OCI-LY1 (cell line): ENCODE measurements around the gene NINJ2.

Experiments
- H2AFZ ChIP-seq: fragments of 200-600 bp; sonication (generic), shearing (Covaris generic); 2 replicates; pipeline ENCODE4 v1.6.0; 2014; ENCODE audit warnings: antibody characterized with exemption, mild to moderate bottlenecking, low read length
- H3F3A ChIP-seq: fragments of 200-600 bp; sonication (generic), shearing (Covaris generic); 2 replicates; pipeline ENCODE4 v1.6.0; 2014; ENCODE audit warnings: mild to moderate bottlenecking, antibody characterized with exemption, low read length, moderate library complexity; ENCODE audit not compliant: insufficient read depth
- H3K27ac ChIP-seq: fragments of 200-600 bp; sonication (generic); 2 replicates; pipeline ENCODE4 v1.5.1; 2014; ENCODE audit warnings: low read length, mixed run types, mild to moderate bottlenecking, low read depth; ENCODE audit not compliant: poor library complexity, severe bottlenecking
- H3K27me3 ChIP-seq: fragments of 200-600 bp; sonication (generic); 2 replicates; pipeline ENCODE4 v1.6.0; 2014; ENCODE audit warnings: antibody characterized with exemption, mild to moderate bottlenecking, low read length, moderate library complexity; ENCODE audit not compliant: insufficient read depth
- H3K36me3 ChIP-seq: fragments of 200-600 bp; sonication (generic); 2 replicates; pipeline ENCODE4 v1.6.1; 2014; ENCODE audit warnings: mild to moderate bottlenecking, antibody characterized with exemption, low read length, moderate library complexity, mixed read lengths; ENCODE audit not compliant: insufficient read depth
- H3K4me1 ChIP-seq: fragments of 200-600 bp; sonication (generic); 2 replicates; pipeline ENCODE4 v1.5.1; 2014; ENCODE audit warnings: mild to moderate bottlenecking, low read length, moderate library complexity; ENCODE audit not compliant: insufficient read depth, severe bottlenecking
- H3K4me2 ChIP-seq: fragments of 200-600 bp; sonication (generic), shearing (Covaris generic); 2 replicates; pipeline ENCODE4 v1.6.1; 2014; ENCODE audit warnings: low read length
- H3K4me3 ChIP-seq: fragments of 200-600 bp; sonication (generic); 2 replicates; pipeline ENCODE4 v1.5.1; 2014; ENCODE audit warnings: low read length, low read depth, mild to moderate bottlenecking, mixed read lengths; ENCODE audit not compliant: poor library complexity, severe bottlenecking
- H3K79me2 ChIP-seq: fragments of 200-600 bp; shearing (Covaris generic); 2 replicates; pipeline ENCODE4 v1.6.1; 2016; ENCODE audit warnings: mixed run types, low read length, mixed read lengths; ENCODE audit not compliant: insufficient read depth
- H3K9ac ChIP-seq: fragments of 200-600 bp; sonication (generic), shearing (Covaris generic); 2 replicates; pipeline ENCODE4 v1.6.1; 2014; ENCODE audit warnings: mild to moderate bottlenecking, low read length, mixed read lengths
- H3K9me2 ChIP-seq: fragments of 200-600 bp; sonication (generic), shearing (Covaris generic); 2 replicates; pipeline ENCODE4 v1.6.1; 2014; ENCODE audit warnings: low read depth, mild to moderate bottlenecking, low read length, mixed read lengths
- H3K9me3 ChIP-seq: fragments of 200-600 bp; shearing (Covaris generic); 2 replicates; pipeline ENCODE4 v1.6.1; 2014; ENCODE audit warnings: low read length, mixed read lengths
- H4K20me1 ChIP-seq: fragments of 200-600 bp; sonication (generic), shearing (Covaris generic); 2 replicates; pipeline ENCODE4 v1.6.0; 2016; ENCODE audit warnings: mild to moderate bottlenecking, low read length; ENCODE audit not compliant: insufficient read depth
- EZH2 ChIP-seq: fragments of 200-600 bp; sonication (generic), shearing (Covaris generic); IDR thresholded peaks from 2 replicates; pipeline ENCODE4 v1.8.0; 2017; ENCODE audit warnings: borderline replicate concordance, mixed run types, mild to moderate bottlenecking, antibody characterized with exemption, low read length, moderate library complexity, mixed read lengths
- TF ChIP-seq, protein P1 (sequence below): fragments of 200-600 bp; sonication (generic), shearing (Covaris generic); IDR thresholded peaks from 2 replicates; pipeline ENCODE4 v1.5.1; 2017; ENCODE audit warnings: mild to moderate bottlenecking, antibody characterized with exemption, low read length, moderate library complexity, mixed read lengths

Gene NINJ2

DNA sequence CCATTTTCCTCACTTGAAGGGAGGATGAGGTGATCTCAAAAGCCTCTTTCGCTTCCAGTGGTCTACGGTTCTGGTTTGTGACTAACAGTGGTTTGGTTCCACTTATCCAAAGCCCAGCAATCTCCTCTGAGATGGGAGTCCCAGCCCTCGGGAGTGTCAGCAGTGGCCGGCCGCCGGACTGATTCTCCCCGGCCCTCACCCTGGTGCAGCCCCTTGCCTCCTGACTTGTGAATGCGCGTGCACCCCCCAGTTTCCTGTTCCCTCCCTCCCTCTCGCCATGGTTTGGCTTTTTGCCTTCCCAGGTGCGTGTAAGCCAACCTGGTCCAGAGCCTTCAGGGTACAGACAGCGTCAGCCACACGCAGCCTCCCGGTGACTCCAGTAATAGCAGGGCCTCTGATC, 129.0 kb downstream of the NINJ2 start:
- Histone ChIP-seq H3F3A (no peaks in the 10 kb centered on the region), H3K9me2 (no peaks in the 10 kb centered on the region), H3K27me3 (peaks cover 18% of the 10 kb centered on the region; the same call in 1 of the 2 replicates), H3K9ac (no peak overlapping the region), H3K4me1 (no peaks in the 10 kb centered on the region), H3K36me3 (peaks cover 6% of the 10 kb centered on the region; the same call in 1 of the 2 replicates), H4K20me1 (no peaks in the 10 kb centered on the region), H3K9me3 (peaks cover 22% of the 10 kb centered on the region), H2AFZ (no peak overlapping the region), H3K79me2 (no peaks in the 10 kb centered on the region), H3K27ac (no peak overlapping the region), H3K4me3 (no peak overlapping the region), H3K4me2 (no peak overlapping the region)
- TF ChIP-seq, protein P1, sequence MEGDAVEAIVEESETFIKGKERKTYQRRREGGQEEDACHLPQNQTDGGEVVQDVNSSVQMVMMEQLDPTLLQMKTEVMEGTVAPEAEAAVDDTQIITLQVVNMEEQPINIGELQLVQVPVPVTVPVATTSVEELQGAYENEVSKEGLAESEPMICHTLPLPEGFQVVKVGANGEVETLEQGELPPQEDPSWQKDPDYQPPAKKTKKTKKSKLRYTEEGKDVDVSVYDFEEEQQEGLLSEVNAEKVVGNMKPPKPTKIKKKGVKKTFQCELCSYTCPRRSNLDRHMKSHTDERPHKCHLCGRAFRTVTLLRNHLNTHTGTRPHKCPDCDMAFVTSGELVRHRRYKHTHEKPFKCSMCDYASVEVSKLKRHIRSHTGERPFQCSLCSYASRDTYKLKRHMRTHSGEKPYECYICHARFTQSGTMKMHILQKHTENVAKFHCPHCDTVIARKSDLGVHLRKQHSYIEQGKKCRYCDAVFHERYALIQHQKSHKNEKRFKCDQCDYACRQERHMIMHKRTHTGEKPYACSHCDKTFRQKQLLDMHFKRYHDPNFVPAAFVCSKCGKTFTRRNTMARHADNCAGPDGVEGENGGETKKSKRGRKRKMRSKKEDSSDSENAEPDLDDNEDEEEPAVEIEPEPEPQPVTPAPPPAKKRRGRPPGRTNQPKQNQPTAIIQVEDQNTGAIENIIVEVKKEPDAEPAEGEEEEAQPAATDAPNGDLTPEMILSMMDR, result no peak
- TF ChIP-seq EZH2, result no peak

DNA sequence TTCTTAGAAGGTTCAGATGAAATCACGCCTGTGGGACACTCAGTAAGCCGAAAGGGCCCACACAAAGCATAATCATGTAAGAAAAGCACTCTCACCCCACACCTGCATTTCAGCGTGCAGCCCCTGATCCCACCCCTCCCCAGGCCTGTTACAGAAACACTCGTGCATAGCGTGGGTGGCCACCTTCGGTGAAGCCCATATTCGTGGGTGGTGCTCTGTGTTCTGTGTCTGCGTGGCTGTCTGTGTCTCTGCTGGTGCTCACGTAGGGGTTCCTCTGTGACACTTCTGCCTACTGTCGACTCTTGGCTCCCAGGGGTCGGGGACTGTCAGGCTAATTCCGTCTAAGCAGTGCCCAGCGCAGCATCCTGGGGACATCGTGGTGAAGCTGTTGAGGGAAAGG, 129.5 kb downstream of the NINJ2 start:
- TF ChIP-seq, protein P1, result no peak
- TF ChIP-seq EZH2, result no peak
- Histone ChIP-seq H3K4me1 (no peaks in the 10 kb centered on the region), H3K79me2 (no peaks in the 10 kb centered on the region), H3K27me3 (peaks cover 18% of the 10 kb centered on the region; the same call in 1 of the 2 replicates), H3K4me2 (no peak overlapping the region), H3F3A (no peaks in the 10 kb centered on the region), H3K9me2 (no peaks in the 10 kb centered on the region), H3K27ac (no peak overlapping the region), H2AFZ (no peak overlapping the region), H3K4me3 (no peak overlapping the region), H4K20me1 (no peaks in the 10 kb centered on the region), H3K9ac (no peak overlapping the region), H3K36me3 (peaks cover 6% of the 10 kb centered on the region; the same call in 1 of the 2 replicates), H3K9me3 (peaks cover 24% of the 10 kb centered on the region)

DNA sequence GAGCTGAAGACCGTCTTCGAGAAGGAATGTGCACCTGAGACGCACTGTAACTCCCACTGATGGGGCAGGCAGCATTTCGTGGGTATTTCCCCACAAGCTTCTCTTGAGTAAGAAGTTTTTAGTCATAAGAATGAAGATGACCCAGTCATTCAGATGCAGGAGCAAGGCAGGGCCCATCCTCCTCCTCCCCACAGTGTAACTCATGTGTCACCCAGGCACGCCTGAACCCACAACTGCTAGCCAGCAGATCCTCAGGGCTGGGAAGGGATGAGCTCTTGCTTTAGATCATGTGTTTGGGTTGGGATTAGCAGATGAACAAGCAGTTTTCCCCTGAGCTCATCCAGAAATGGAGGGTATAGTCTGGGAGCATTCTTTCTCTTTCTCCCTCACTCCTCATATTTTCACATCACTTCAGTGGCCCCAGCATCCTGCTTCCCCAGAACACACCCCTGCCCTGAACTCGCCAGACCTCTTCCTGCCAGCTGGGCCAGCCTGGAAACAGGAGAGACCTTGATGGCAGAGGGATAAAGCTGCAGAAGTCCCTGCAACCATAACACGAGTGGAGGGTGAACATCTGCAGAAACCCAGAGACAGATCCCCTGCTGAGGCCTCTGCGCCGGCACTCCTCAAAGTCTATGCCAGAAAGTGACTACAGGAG, 130.2 kb downstream of the NINJ2 start:
- H3K27ac ChIP-seq, result no peak overlapping the region
- H3K9me2 ChIP-seq, result no peaks in the 10 kb centered on the region
- peaks cover 18% of the 10 kb centered on the region; the same call in 1 of the 2 replicates for H3K27me3 ChIP-seq

More for the DNA sequence above, 130.2 kb downstream of the NINJ2 start:
- Histone ChIP-seq H4K20me1 (no peaks in the 10 kb centered on the region), H2AFZ (no peak overlapping the region), H3K4me1 (no peaks in the 10 kb centered on the region), H3F3A (no peaks in the 10 kb centered on the region), H3K4me3 (no peak overlapping the region), H3K9me3 (peaks cover 24% of the 10 kb centered on the region), H3K79me2 (no peaks in the 10 kb centered on the region), H3K4me2 (no peak overlapping the region), H3K9ac (no peak overlapping the region), H3K36me3 (peaks cover 6% of the 10 kb centered on the region; the same call in 1 of the 2 replicates)
- TF ChIP-seq, protein P1, result no peak
- no peak for TF ChIP-seq EZH2
